MG63 (cell line): Measurements from ENCODE around the gene HOXD8. TPM values are rescaled to one million over a fixed set of nuclear protein-coding genes. Genes with fewer than 3 reads are reported as not detected.

Experiments used
- DNase-seq: peaks from one replicate; pipeline ENCODE4 v3.0.0-alpha.2; 2020
- H3K27me3 ChIP-seq: fragments of 250-450 bp; sonication (Bioruptor Pico); 2 replicates; pipeline ENCODE4 v1.5.1; 2020; ENCODE audit warnings: mild to moderate bottlenecking, moderate library complexity
- H3K36me3 ChIP-seq: fragments of 250-450 bp; sonication (Bioruptor Pico); 2 replicates; pipeline ENCODE4 v1.5.1; 2020; ENCODE audit warnings: mild to moderate bottlenecking, moderate library complexity
- H3K4me3 ChIP-seq: fragments of 250-450 bp; sonication (Bioruptor Pico); 2 replicates; pipeline ENCODE4 v1.5.1; 2020; ENCODE audit warnings: mild to moderate bottlenecking, moderate library complexity
- H3K9me3 ChIP-seq: fragments of 250-450 bp; sonication (Bioruptor Pico); 2 replicates; pipeline ENCODE4 v1.5.1; 2020; ENCODE audit warnings: mild to moderate bottlenecking, moderate library complexity
- total RNA-seq: library from RNA; depleted of rRNA; stranded (reverse); fragments of >200 nt; shearing (Covaris generic); gene quantifications from 2 replicates; pipeline ENCODE4 v1.2.3, GENCODE V29; 2014; ENCODE audit warnings: low replicate concordance; rRNA removed

The HOXD8 gene
- total RNA-seq, 1 experiment from 2014 or later, result 15.5 TPM

GRCh38 chr2:176174382-176174823 lies 44.9 kb downstream of the HOXD8 start:
- DNase-seq, result no peak
- H3K4me3 ChIP-seq, result no peak overlapping the region

GRCh38 chr2:176174824-176175708 lies 45.6 kb downstream of the HOXD8 start:
- DNase-seq, result no peak
- Histone ChIP-seq H3K36me3 (no peaks in the 10 kb centered on the region), H3K9me3 (no peaks in the 10 kb centered on the region), H3K4me3 (no peak overlapping the region), H3K27me3 (no peaks in the 10 kb centered on the region)

More at GRCh38 chr2:176174382-176174823, 44.9 kb downstream of the HOXD8 start:
- Histone ChIP-seq H3K27me3 (no peaks in the 10 kb centered on the region), H3K36me3 (no peaks in the 10 kb centered on the region), H3K9me3 (no peaks in the 10 kb centered on the region)

- no peak for DNase-seq
- Histone ChIP-seq H3K4me3 (no peak overlapping the region), H3K9me3 (no peaks in the 10 kb centered on the region), H3K27me3 (no peaks in the 10 kb centered on the region), H3K36me3 (no peaks in the 10 kb centered on the region)
Measured at GRCh38 chr2:176175709-176176607, 46.5 kb downstream of the HOXD8 start.

GRCh38 chr2:176177580-176178037 lies 48.1 kb downstream of the HOXD8 start:
- no peak for DNase-seq
- H3K36me3 ChIP-seq, result no peaks in the 10 kb centered on the region
- H3K9me3 ChIP-seq, result no peaks in the 10 kb centered on the region
- peak overlapping the region; percentile 43 for H3K4me3 ChIP-seq
- no peaks in the 10 kb centered on the region for H3K27me3 ChIP-seq

GRCh38 chr2:176178038-176178756 lies 48.7 kb downstream of the HOXD8 start:
- Histone ChIP-seq H3K9me3 (no peaks in the 10 kb centered on the region), H3K36me3 (no peaks in the 10 kb centered on the region), H3K4me3 (peak overlapping the region; percentile 43), H3K27me3 (no peaks in the 10 kb centered on the region)
- DNase-seq, result peak; percentile 23

GRCh38 chr2:176178757-176179295 lies 49.3 kb downstream of the HOXD8 start:
- Histone ChIP-seq H3K4me3 (peak overlapping the region; percentile 43), H3K9me3 (no peaks in the 10 kb centered on the region), H3K36me3 (no peaks in the 10 kb centered on the region), H3K27me3 (no peaks in the 10 kb centered on the region)
- DNase-seq, result no peak

GRCh38 chr2:176181551-176181950 lies 52.0 kb downstream of the HOXD8 start:
- Histone ChIP-seq H3K27me3 (no peaks in the 10 kb centered on the region), H3K9me3 (no peaks in the 10 kb centered on the region), H3K4me3 (no peak overlapping the region), H3K36me3 (no peaks in the 10 kb centered on the region)
- DNase-seq, result no peak

Other genes starting within 250 kb of the HOXD8 start
- gene LNPK, start 127.4 kb upstream of the HOXD8 start, total RNA-seq, result 38.4 and 71.7 TPM in 2 replicates
- not detected in 2 replicates for gene EVX2, start 45.7 kb upstream of the HOXD8 start, total RNA-seq
- 3.4 and 5.4 TPM in 2 replicates for gene HOXD13, start 37.0 kb upstream of the HOXD8 start, total RNA-seq
- not detected in 2 replicates for gene HOXD12, start 29.9 kb upstream of the HOXD8 start, total RNA-seq
- 3.6 and 9.7 TPM in 2 replicates for gene HOXD11, start 22.4 kb upstream of the HOXD8 start, total RNA-seq
- gene HOXD10, start 12.9 kb upstream of the HOXD8 start, total RNA-seq, result 3.8 and 4.8 TPM in 2 replicates
- gene HOXD9, start 7.0 kb upstream of the HOXD8 start, total RNA-seq, result 0.16 and 2.3 TPM in 2 replicates
- 0.26 TPM in 1 of 2 replicates, not detected in the other for gene HOXD4, start 21.8 kb downstream of the HOXD8 start, total RNA-seq
- 0.32 and 1.5 TPM in 2 replicates for gene HOXD3, start 27.6 kb downstream of the HOXD8 start, total RNA-seq
- 0.20 TPM in 1 of 2 replicates, not detected in the other for gene HOXD1, start 59.0 kb downstream of the HOXD8 start, total RNA-seq
- gene MTX2, start 139.7 kb downstream of the HOXD8 start, total RNA-seq, result 34.8 and 40.6 TPM in 2 replicates